GM10266 (cell line): ENCODE results near the gene FANCC.
A peak's percentile ranks its signal among the peaks of the same experiment; 100 is the strongest.

Source experiments
- DNase-seq: peaks from one replicate; pipeline ENCODE4 v3.0.0; 2012; ENCODE audit errors: extremely low spot score
- CTCF ChIP-seq: IDR thresholded peaks from 2 replicates; pipeline ENCODE4 v1.5.1; 2012; ENCODE audit warnings: mild to moderate bottlenecking, low read depth; ENCODE audit not compliant: control insufficient read depth, insufficient read depth; ENCODE audit errors: missing control alignments

Gene FANCC

GRCh38 chr9:95165004-95165403, 152.5 kb downstream of the FANCC start:
- TF ChIP-seq CTCF = no peak
- no peak for DNase-seq

- DNase-seq = peak; percentile 58
- no peak for TF ChIP-seq CTCF
Observed at GRCh38 chr9:95157481-95158151, 159.9 kb downstream of the FANCC start.

GRCh38 chr9:95156074-95156473, 161.4 kb downstream of the FANCC start:
- TF ChIP-seq CTCF = no peak
- DNase-seq = no peak

- no peak for DNase-seq
- no peak for TF ChIP-seq CTCF
Observed at GRCh38 chr9:95155220-95155619, 162.3 kb downstream of the FANCC start.

GRCh38 chr9:95150903-95151302, 166.6 kb downstream of the FANCC start:
- no peak for TF ChIP-seq CTCF
- no peak for DNase-seq

GRCh38 chr9:95148208-95148520, 169.3 kb downstream of the FANCC start:
- no peak for DNase-seq

More at GRCh38 chr9:95148208-95148520, 169.3 kb downstream of the FANCC start:
- TF ChIP-seq CTCF = peak; percentile 5
